Measurements from ENCODE around the gene OPRL1.
"Not testable (repeated sequence)": the region's sequence is repeated elsewhere in the genome, so short reads cannot be mapped to it uniquely, and the experiment has no call there.

Gene OPRL1

DNA sequence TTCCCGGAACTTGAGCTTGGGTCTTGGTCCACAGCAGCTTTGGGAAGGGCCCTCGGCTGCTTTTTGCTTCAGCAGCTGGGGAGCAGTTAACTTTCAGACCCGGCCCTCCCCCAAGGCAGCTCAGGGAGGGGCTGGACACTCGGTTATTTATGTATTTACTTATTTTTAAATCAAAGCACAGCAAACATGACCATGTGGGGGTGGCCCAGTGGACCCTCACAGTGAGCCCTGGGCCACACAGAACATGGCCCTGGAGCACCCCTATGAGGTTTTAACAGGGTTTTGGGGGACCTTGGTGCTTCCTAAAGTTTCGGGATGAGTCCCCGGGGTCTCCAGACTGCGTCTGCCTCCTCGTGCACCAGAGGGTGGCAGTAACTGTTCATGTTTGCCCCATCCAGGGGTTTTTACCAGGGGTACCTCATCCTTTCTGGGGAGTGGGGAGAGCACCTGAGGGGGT, 54.1 kb downstream of the OPRL1 start:
- Mint-ChIP-seq H3K27me3 (peaks cover 9% of the 10 kb centered on the region), H3K9me3 (ENCODE audit: low read depth) (no peaks in the 10 kb centered on the region), H3K4me1 (ENCODE audit: low read depth) (no peaks in the 10 kb centered on the region), H3K4me3 (no peak overlapping the region), H3K36me3 (no peaks in the 10 kb centered on the region), H3K27ac (no peak overlapping the region)

DNA sequence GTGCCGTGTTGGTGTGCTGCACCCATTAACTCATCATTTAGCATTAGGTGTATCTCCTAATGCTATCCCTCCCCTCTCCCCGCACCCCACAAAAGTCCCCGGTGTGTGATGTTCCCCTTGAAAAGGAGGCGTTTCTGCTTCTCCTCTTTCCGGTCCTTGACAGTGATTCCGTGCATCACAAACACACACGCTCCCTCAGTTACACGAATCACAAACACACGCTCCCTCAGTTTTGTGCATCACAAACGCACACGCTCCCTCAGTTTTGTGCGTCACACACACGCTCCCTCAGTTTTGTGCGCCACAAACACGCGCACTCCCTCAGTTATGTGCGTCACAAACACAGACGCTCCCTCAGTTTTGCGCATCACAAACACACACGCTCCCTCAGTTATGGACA, 54.9 kb downstream of the OPRL1 start:
- not testable (repeated sequence) for H3K9me3 Mint-ChIP-seq (ENCODE audit: low read depth); H3K4me1 Mint-ChIP-seq (ENCODE audit: low read depth); H3K27me3 Mint-ChIP-seq; H3K27ac Mint-ChIP-seq; H3K36me3 Mint-ChIP-seq; H3K4me3 Mint-ChIP-seq

DNA sequence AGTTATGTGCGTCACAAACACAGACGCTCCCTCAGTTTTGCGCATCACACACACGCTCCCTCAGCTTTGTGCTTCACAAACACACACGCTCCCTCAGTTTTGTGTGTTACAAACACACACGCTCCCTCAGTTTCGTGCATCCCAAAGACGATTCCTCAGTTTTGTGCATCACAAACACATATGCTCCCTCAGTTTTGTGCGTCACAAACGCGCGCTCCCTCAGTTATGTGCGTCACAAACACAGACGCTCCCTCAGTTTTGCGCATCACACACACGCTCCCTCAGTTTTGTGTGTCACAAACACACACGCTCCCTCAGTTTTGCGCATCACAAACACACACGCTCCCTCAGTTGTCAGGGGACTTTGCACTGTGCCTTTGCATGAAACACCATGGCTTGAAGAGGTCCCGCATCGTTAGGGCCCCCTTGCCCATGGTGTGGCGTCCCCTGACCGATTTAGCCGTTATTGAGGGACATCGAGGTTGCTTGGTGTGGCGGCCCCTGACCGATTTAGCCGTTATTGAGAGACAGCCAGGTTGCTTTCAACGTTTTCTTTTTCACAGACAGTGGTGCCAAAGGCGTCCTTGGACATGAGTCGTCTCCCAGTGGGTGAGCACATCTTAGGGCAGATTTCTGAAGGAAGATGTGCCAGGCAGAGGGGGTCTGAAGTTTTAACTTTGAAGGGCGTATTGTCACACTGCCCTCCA, 56.3 kb downstream of the OPRL1 start:
- H3K27ac Mint-ChIP-seq, result no peak overlapping the region

DNA sequence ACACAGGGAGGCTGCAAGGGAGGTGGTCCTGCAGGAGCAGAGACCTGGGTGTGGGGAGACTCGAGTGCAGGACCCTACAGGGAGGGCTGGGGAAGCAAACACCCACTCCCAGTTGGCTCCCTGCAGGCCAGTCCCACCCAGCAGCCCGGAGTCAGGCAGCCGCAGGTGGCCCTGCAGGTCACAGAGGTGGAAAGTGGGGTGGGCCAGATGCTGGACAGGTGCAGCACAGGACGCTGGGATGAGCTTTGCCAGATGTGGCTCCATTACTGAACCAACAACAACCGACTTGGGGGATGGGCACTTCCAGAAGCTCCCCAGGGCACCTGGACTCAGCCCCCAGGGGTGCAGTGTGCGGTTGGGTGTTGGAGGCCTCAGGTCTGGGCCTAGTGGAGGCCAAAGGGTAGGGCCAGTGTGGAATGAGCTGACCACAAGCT, 57.7 kb downstream of the OPRL1 start:
- no peak overlapping the region for H3K4me3 Mint-ChIP-seq
- no peaks in the 10 kb centered on the region for H3K36me3 Mint-ChIP-seq
- no peaks in the 10 kb centered on the region for H3K4me1 Mint-ChIP-seq (ENCODE audit: low read depth)
- H3K9me3 Mint-ChIP-seq (ENCODE audit: low read depth), result no peaks in the 10 kb centered on the region
- H3K27me3 Mint-ChIP-seq, result peaks cover 7% of the 10 kb centered on the region
- no peak overlapping the region for H3K27ac Mint-ChIP-seq

More for the DNA sequence above, 56.3 kb downstream of the OPRL1 start:
- Mint-ChIP-seq H3K4me3 (no peak overlapping the region), H3K27me3 (peaks cover 5% of the 10 kb centered on the region), H3K36me3 (no peaks in the 10 kb centered on the region), H3K4me1 (ENCODE audit: low read depth) (no peaks in the 10 kb centered on the region), H3K9me3 (ENCODE audit: low read depth) (no peaks in the 10 kb centered on the region)

DNA sequence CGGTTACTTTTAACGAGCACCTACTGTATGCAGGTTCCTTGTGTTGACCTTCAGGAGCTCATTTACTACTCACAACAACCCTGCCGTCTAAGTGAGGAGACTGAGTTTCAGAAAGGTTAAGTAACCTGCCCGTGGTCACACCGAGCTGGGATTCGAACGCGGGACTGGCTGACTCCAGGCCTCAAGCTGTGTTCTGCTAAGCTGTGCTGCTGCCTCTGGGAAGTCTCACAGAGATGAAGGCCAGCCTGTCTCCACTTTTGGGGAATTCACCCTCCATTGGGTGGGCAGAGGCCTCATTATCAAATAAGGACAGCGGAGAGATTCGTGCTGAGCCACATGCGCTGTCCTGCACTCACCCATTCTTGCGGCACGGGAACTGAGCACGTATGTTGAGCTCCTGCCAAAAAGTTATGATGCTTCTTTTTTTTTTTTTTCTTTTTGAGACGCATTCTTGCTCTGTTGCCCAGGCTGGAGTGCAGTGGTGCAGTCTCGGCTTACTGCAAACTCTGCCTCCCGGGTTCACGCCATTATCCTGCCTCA, 58.5 kb downstream of the OPRL1 start:
- no peak overlapping the region for H3K4me3 Mint-ChIP-seq
- no peak overlapping the region for H3K27ac Mint-ChIP-seq
- H3K36me3 Mint-ChIP-seq, result no peaks in the 10 kb centered on the region
- no peaks in the 10 kb centered on the region for H3K4me1 Mint-ChIP-seq (ENCODE audit: low read depth)
- no peaks in the 10 kb centered on the region for H3K9me3 Mint-ChIP-seq (ENCODE audit: low read depth)
- H3K27me3 Mint-ChIP-seq, result peaks cover 7% of the 10 kb centered on the region

DNA sequence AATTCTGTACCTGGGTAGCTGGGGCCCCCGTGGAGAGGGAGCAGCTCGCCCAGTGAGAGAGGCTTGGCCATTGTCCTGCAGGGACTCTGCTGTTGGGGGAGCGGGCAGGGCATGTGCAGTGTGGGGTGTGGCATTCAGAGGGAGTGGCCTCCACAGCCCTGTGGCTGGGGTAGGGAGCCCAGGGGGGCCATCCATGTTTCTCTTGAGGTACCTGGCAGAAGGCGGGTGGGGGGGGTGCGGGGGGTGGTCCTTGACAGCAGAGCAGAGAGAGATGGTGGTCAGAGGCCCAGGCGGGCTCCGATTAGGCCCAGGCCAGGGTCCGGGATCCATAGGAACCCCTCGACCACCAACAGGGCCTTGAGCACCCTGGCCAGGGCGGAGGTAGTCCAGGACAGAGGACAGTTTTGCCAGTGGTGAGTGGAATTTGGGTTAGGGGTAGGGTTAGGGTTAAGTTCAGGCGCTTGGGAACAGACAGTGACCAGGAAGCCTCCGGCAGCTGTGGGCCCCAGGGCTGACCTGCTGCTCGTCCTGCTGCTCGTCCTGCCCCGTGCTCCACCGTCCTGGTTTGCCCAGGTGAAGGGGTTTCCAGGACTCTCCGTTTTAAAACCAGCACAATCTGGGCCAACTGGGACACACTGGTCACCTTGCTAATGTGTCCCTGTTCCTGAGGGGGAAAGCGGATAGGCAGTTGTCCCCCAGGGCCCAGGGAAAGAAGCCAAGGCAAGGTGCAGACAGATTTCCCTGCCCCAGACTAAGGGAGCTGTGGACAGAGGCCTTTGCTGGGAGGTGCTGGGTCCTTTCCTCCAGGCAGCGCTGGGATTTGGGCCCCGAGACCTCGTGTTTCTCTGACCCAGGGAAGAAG, 59.5 kb downstream of the OPRL1 start:
- Mint-ChIP-seq H3K27ac (no peak overlapping the region), H3K4me1 (ENCODE audit: low read depth) (no peaks in the 10 kb centered on the region), H3K9me3 (ENCODE audit: low read depth) (peaks cover 3% of the 10 kb centered on the region), H3K4me3 (no peak overlapping the region), H3K27me3 (peaks cover 8% of the 10 kb centered on the region), H3K36me3 (peaks cover 2% of the 10 kb centered on the region)

DNA sequence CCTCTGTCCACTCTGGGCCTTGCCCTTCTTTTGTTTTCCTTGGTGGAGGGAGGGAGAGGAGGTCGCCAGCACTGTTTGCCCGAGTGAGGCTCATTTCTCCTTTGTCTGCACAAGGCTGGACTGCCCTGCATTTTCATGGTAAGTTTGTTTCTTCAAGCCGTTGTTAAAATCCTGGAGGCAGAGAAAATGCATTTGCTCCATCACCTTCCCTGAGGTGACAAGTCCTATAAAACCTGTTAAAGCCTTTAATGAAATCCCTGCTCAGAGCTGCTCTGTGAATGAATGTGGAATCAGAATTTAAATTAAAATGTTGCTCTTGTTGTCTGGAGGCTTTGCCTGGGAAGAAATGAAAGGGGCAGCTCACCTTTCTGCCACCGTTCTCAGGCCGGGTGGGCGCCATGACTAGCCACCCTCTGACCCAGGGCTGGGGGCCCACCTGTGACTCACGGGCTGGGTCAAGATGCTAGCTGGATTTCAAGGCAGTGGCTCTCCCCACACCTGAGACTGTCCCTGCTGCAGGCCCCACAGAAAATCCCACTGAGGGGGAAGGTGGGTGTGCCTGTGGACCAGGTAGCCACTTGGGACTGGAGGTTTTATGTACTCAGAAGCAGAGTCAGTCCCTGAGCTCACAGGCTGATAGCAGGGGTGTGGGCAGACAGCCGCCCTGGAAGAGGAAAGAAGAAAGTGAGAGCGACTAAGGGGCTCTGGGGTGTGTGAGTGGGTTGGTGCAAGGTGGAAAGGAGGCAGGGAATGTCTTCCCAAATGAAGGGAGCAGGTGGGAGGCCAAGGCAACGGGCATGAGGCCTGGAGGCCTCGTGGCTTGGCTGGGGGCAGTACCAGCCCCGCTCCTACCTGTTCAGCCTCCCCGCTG, 60.4 kb downstream of the OPRL1 start:
- H3K4me3 Mint-ChIP-seq, result no peak overlapping the region
- peaks cover 2% of the 10 kb centered on the region for H3K36me3 Mint-ChIP-seq
- no peaks in the 10 kb centered on the region for H3K4me1 Mint-ChIP-seq (ENCODE audit: low read depth)
- H3K27me3 Mint-ChIP-seq, result peaks cover 8% of the 10 kb centered on the region
- peaks cover 5% of the 10 kb centered on the region for H3K9me3 Mint-ChIP-seq (ENCODE audit: low read depth)
- no peak overlapping the region for H3K27ac Mint-ChIP-seq

DNA sequence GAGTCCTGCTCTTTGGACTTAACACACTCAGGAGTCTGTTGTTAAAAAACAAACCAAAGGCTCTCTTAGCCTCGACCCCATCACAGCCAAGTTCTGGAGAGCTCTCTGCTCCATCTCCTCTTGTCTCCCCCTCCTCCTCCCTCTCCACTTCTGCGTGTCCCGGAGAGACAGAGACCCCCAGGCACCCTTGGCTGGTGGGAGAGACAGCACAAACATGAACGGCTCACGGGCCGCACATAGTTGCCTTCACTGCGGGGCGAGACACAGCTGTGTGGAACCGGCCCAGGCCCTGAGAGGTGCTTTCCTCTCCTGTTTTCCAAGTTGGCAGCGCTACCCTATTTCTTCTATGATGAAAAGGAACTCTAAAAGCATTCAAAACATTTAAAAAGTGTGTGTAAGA, 61.1 kb downstream of the OPRL1 start:
- peaks cover 5% of the 10 kb centered on the region for H3K9me3 Mint-ChIP-seq (ENCODE audit: low read depth)
- peaks cover 8% of the 10 kb centered on the region for H3K27me3 Mint-ChIP-seq

DNA sequence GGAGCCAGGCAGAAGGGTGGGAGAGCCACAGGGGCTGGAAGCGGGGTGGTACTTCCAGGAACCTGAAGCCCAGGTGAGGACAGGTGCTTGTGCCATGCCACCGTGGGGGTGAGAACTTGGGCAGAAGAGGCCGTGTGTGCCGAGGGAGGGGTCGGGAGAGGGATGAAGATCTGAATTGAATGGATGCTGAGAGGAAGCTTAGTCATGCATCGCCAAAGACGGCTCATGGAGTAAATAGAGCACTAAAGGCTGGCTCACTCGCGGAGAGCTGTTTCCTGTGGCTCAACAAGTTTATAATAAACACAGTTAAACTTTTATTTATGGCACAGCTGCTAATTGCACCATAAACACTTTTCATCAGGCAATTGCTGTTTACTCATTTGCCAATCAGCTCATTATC, 62.7 kb downstream of the OPRL1 start:
- Mint-ChIP-seq H3K27ac (no peak overlapping the region), H3K4me1 (ENCODE audit: low read depth) (no peaks in the 10 kb centered on the region), H3K36me3 (peaks cover 2% of the 10 kb centered on the region), H3K9me3 (ENCODE audit: low read depth) (peaks cover 5% of the 10 kb centered on the region), H3K27me3 (peaks cover 8% of the 10 kb centered on the region), H3K4me3 (no peak overlapping the region)

More for the DNA sequence above, 61.1 kb downstream of the OPRL1 start:
- Mint-ChIP-seq H3K4me1 (ENCODE audit: low read depth) (no peaks in the 10 kb centered on the region), H3K27ac (no peak overlapping the region), H3K36me3 (peaks cover 2% of the 10 kb centered on the region), H3K4me3 (no peak overlapping the region)

DNA sequence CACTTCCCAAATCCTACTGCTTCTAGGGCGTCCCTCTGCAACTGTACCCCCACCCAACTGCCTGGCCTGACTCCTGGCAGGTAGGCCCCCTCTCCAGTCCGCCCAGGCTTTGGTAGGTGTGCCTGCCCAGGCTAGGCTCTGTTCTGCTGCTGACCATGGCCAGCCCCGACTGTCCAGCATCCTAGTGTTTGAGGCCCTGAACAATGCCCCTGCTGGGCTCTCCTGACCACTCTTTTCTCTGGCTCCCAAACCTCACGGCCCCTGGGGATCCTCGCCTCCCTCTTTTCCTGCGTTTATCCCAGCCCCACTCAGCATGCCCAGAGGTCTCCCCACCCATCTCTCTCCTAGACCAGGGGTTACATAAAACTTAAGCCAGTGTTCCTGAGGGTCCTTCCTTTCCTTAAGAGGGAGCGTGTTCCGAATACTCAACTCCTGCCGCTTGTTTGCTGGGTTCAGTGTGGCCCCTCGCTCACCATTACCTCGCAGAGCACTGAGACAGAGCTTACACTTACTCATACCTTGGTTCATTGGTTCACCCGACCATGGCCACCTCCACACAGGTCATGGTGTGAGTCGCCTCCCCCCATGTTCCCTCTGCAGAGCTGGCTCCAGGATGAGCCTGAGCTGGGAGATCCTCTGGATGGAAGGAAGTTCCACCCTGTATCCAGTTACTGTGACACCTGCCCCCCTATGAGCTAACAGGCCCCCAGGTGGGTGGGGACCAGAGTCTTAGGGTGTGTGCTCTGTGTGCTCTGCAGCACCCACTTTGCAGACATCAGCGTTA, 63.3 kb downstream of the OPRL1 start:
- Mint-ChIP-seq H3K4me3 (no peak overlapping the region), H3K4me1 (ENCODE audit: low read depth) (no peaks in the 10 kb centered on the region), H3K9me3 (ENCODE audit: low read depth) (peaks cover 5% of the 10 kb centered on the region), H3K27me3 (peaks cover 8% of the 10 kb centered on the region), H3K27ac (no peak overlapping the region), H3K36me3 (peaks cover 2% of the 10 kb centered on the region)

DNA sequence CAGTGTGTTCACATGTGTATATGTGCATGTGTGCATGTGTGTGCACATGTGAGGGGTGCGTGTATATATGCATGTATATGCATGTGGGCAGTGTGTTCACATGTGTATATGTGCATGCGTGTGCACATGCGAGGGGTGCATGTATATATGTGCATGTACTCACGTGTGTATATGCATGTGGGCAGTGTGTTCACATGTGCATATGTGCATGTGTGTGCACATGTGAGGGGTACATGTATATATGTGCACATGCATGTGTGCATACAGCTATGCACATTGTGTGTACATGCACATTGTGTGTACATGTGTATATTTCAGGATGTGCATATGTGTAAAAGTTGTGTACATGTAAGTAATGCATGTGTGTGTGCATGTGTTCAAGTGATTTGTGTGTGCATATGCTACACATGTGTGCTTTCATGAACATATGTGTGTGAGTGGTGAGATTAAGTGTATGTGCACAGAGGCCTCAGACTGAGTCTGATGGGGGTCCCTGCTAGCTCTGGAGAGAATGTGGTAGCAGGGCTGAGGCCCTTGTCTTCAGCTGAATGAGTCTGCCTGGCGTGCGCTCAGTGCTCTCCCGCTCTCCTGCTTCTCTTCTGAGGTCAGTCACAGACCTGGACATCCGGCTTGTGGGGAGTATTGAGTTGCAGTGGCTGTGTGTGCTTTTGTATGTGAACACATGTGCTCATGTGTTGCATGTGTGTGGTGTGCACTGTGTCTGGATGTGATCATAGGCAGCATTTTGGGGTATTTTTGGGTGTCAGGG, 64.4 kb downstream of the OPRL1 start:
- Mint-ChIP-seq H3K27me3 (peaks cover 8% of the 10 kb centered on the region), H3K4me3 (no peak overlapping the region), H3K36me3 (peaks cover 2% of the 10 kb centered on the region)

DNA sequence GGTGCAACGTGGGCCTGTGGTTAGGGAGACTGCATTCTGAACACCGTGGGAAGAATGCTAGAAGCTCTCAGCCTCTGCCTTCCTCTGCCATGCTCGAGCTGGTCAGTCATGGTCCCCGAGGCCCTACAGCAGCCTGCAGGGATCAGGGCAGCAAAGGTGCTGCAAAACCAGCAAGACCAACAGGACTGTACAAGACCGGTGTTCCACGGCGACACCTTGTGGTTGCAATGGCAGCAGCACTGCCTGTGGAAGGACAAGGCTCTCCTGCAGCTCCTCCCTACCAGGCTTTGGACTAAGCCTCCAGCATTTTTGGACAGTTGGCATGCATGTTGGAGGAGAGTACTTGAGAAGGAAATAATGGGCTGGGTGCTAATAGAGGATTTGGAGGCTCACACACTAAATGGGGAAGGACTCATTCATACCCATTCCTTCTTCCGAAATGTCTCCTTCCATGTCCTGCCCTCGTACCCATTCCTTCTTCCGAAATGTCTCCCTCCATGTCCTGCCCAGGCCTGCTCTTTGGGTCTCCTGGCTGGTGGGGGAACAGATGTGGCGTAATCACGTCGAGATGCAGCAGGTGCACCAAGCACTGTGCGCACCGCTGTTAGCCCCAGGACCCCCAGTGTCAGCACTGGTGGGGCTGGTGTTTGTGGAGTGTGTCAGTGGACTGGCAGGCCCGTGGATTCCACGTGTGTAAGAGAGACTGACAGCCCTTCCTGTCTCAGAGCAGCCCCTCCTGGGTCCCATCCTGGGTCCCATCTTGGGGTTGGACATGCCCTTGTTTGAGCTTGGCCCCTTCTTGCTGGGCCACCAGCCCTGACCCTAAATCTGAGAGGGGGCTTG, 65.8 kb downstream of the OPRL1 start:
- Mint-ChIP-seq H3K27me3 (peaks cover 8% of the 10 kb centered on the region), H3K4me1 (ENCODE audit: low read depth) (no peaks in the 10 kb centered on the region), H3K27ac (no peak overlapping the region), H3K9me3 (ENCODE audit: low read depth) (peaks cover 5% of the 10 kb centered on the region), H3K4me3 (no peak overlapping the region), H3K36me3 (peaks cover 2% of the 10 kb centered on the region)

More for the DNA sequence above, 64.4 kb downstream of the OPRL1 start:
- H3K27ac Mint-ChIP-seq, result no peak overlapping the region
- H3K4me1 Mint-ChIP-seq (ENCODE audit: low read depth), result no peaks in the 10 kb centered on the region
- H3K9me3 Mint-ChIP-seq (ENCODE audit: low read depth), result peaks cover 5% of the 10 kb centered on the region
